Activated T-helper 2 cell treated with anti-CD3 and anti-CD28 coated beads, Interferon-gamma antibody, Interleukin-2, Interleukin-4, amounts not matched to agents 10 μg/mL and 5 μg/mL and 100 μg/mL, durations not matched to agents 14 hours and 24 hours and 36 hours (primary cell): ENCODE measurements around the gene ERC2. TPM values are rescaled to one million over a fixed set of nuclear protein-coding genes. Genes with fewer than 3 reads are reported as not detected.
"Not testable (repeated sequence)": the region's sequence is repeated elsewhere in the genome, so short reads cannot be mapped to it uniquely, and the experiment has no call there.

Source experiments
- DNase-seq: peaks from one replicate; pipeline ENCODE4 v3.0.0; 2021; ENCODE audit warnings: low spot score
- H3K27ac Mint-ChIP-seq: one replicate; pipeline ENCODE4 v1.8.0; 2021; ENCODE audit warnings: mixed read lengths
- H3K27me3 Mint-ChIP-seq: one replicate; pipeline ENCODE4 v1.8.0; 2021; ENCODE audit warnings: low read depth, mixed read lengths
- H3K36me3 Mint-ChIP-seq: one replicate; pipeline ENCODE4 v1.8.0; 2021; ENCODE audit warnings: low read depth, mixed read lengths
- H3K4me1 Mint-ChIP-seq: one replicate; pipeline ENCODE4 v1.8.0; 2021; ENCODE audit warnings: low read depth, mixed read lengths
- H3K4me3 Mint-ChIP-seq: one replicate; pipeline ENCODE4 v1.8.0; 2021; ENCODE audit warnings: low read depth, mild to moderate bottlenecking, moderate library complexity, mixed read lengths
- H3K9me3 Mint-ChIP-seq: one replicate; pipeline ENCODE4 v1.8.0; 2021; ENCODE audit warnings: mixed read lengths
- intact Hi-C: fragments of 100-400 bp; cut with micrococcal nuclease; formaldehyde crosslinking; loops from one replicate; pipeline ENCODE4 v1.15.1; 2023
- total RNA-seq: library from RNA; stranded (reverse); gene quantifications from 2 replicates; pipeline ENCODE4 v1.2.3, GENCODE V29; 2022

The ERC2 gene
- total RNA-seq, 1 donor from 2014 or later, result 0.09 TPM

DNA sequence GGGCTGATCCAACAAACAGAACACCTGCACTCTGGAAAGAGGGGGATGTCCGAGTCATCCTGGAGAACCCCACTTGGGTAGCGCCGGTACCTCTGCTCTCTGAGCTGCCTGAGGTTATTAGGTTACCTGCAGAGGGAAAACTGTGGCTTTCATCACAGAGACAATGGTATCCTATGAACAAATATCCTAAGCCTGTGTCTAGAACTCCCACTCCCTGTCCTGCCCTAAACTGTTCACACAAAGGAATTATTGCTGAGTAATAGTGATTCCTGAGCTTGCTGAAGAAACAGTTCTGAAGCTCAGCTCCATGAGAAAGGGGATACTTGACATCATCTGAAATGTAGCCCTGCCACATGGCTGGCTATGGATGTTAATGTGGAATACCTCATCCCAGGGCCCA, 949.2 kb downstream of the ERC2 start:
- Mint-ChIP-seq H3K36me3 (no peaks in the 10 kb centered on the region), H3K27me3 (no peaks in the 10 kb centered on the region), H3K4me1 (no peaks in the 10 kb centered on the region), H3K9me3 (no peaks in the 10 kb centered on the region), H3K27ac (no peak overlapping the region), H3K4me3 (no peak overlapping the region)
- intact Hi-C loops, result no loop called here
- no peak for DNase-seq

DNA sequence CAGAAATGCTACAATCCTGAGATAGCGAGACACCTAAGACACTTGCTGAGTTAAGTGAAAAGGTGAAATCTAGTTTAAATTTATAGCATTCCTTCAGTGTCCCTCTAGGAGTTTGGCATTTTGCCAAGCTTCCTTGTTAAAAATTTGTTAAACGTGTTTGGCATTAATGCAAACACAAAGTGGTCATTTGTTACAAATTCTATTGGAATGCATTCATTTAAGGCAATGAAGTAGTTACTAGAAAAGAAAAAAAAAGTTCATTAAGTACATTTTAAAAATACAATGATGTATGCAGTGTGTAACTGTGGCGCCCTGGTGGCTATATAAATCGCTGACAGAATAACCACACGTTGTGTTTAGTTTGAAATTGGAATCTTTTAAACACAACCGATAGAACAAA, 949.8 kb downstream of the ERC2 start:
- Mint-ChIP-seq H3K9me3 (no peaks in the 10 kb centered on the region), H3K27me3 (no peaks in the 10 kb centered on the region), H3K4me3 (no peak overlapping the region), H3K36me3 (no peaks in the 10 kb centered on the region), H3K27ac (no peak overlapping the region), H3K4me1 (no peaks in the 10 kb centered on the region)
- intact Hi-C loops, result no loop called here
- no peak for DNase-seq

DNA sequence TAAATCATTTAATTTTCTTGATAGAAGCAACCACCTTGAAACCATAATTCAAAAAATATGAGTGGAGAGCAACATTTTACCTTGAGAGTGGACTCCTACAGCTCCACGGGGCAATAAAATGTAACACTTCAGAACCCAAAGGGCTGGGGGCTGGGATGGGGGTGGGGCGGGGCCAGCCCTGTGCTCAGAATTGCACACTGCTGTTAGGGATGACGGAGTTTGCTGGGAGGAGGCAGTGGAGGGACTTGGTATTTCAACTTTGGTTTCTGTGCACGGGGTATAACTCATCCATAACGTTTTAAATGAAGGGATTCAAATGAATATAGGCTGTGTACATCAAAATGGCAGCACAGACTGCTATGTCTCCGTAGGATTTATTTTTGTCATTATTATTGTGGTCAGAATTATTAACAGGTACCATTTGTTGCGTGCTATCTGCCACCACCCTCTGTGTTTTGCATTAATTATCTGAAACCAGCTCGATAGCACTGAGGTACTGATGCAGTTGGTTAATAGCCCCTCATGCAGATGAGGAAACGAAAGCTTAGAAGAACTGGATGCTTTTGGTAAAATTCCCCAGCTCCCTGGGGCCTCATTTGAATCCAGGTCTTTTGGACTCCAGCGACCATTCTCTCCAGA, 951.8 kb downstream of the ERC2 start:
- Mint-ChIP-seq H3K36me3 (no peaks in the 10 kb centered on the region), H3K27me3 (no peaks in the 10 kb centered on the region), H3K4me3 (no peak overlapping the region), H3K27ac (no peak overlapping the region), H3K9me3 (no peaks in the 10 kb centered on the region), H3K4me1 (no peaks in the 10 kb centered on the region)
- intact Hi-C loops, result no loop called here
- DNase-seq, result no peak

DNA sequence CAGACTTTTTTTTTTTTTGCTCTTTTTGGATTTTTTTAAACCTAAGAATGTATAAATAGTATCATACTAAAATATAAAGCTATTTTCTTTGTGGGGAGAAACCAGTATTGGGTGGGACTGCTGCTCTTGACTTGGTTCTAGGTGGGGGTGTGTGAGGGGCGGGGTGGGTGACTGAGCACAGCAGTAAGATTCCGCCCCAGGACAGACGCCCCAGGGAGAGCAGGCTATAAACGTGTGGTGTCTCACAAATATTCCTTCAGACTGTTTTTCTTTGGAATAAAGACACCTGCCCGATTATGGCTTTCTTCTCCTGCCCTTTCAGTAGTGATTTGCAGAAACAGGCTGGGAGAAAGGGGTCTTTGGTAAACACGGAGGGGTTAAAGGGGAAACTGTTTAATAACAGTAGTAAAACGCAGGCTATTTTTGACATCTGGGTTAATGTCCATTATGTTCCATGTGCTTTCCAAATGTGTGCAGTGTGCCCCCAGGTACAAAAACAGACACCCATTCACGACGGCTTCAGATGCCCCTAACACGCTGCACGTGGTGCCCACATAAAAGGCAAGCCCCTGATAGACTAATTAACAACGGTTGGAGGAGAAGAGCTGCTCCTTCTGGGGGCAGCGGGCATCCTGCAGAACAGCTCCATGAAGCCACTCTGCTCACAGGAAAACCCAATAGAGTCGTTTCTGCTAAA, 952.6 kb downstream of the ERC2 start:
- Mint-ChIP-seq H3K4me3 (no peak overlapping the region), H3K27ac (no peak overlapping the region), H3K4me1 (no peaks in the 10 kb centered on the region), H3K9me3 (no peaks in the 10 kb centered on the region), H3K36me3 (no peaks in the 10 kb centered on the region), H3K27me3 (no peaks in the 10 kb centered on the region)
- no peak for DNase-seq
- intact Hi-C loops, result no loop called here

DNA sequence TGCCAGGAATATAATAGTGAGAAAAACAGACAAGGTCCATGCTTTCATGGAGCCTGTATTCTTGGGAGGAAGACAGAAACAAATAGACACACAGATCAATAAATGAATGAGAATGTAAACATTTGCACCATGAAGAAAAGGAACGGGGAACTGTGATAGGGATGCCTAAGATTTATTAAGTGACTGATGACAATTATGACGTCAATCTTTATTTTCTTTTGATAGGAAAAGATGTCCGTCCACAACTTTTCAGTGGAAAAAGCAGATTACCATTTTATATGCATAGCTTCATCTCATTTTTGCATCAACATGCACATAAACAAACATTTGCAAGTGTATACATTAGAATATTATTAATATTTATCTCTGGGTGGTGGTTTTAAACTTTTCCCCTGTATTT, 953.3 kb downstream of the ERC2 start:
- intact Hi-C loops, result no loop called here
- Mint-ChIP-seq H3K27ac (no peak overlapping the region), H3K27me3 (no peaks in the 10 kb centered on the region), H3K4me1 (no peaks in the 10 kb centered on the region), H3K36me3 (no peaks in the 10 kb centered on the region), H3K4me3 (no peak overlapping the region), H3K9me3 (no peaks in the 10 kb centered on the region)
- no peak for DNase-seq

DNA sequence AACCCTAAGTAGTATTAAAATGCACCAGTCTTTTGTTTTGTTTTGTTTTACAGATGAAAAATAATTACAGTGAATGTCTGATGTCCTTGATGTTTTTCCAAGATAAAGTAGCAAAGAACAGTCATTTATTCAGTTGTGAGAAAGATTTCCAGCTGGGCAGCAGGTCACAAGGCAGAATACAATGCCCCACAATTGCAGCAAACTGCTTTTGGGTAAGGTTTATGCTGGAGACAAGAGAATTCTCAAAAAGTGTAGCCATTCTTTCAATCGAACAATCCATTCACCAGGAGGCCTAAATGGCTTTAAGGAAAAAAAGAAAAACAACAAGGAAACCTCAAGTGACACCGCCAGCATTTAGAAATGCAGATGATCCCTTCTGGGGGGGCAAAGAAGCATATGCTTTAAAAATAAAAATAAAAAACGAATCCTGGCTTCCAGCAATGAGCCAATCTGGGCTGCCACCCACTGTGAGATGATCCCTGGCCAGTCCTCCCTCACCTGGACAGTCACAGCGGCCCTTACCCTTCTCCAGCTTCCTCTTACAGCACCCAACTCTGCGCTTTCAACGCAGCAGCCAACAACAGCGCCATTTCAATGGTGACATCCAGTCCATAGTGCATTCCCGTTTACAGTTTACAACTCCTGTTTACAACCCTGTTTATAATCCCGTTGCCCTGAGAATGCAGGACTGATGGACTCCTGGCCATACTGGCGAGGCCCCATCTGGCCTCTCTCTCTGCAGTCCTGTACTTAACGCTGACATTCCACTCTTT, 955.5 kb downstream of the ERC2 start:
- no peak overlapping the region for H3K4me3 Mint-ChIP-seq
- H3K9me3 Mint-ChIP-seq, result no peaks in the 10 kb centered on the region
- H3K27ac Mint-ChIP-seq, result no peak overlapping the region
- H3K36me3 Mint-ChIP-seq, result no peaks in the 10 kb centered on the region
- no peaks in the 10 kb centered on the region for H3K27me3 Mint-ChIP-seq
- DNase-seq, result no peak
- intact Hi-C loops, result no loop called here
- H3K4me1 Mint-ChIP-seq, result no peaks in the 10 kb centered on the region

DNA sequence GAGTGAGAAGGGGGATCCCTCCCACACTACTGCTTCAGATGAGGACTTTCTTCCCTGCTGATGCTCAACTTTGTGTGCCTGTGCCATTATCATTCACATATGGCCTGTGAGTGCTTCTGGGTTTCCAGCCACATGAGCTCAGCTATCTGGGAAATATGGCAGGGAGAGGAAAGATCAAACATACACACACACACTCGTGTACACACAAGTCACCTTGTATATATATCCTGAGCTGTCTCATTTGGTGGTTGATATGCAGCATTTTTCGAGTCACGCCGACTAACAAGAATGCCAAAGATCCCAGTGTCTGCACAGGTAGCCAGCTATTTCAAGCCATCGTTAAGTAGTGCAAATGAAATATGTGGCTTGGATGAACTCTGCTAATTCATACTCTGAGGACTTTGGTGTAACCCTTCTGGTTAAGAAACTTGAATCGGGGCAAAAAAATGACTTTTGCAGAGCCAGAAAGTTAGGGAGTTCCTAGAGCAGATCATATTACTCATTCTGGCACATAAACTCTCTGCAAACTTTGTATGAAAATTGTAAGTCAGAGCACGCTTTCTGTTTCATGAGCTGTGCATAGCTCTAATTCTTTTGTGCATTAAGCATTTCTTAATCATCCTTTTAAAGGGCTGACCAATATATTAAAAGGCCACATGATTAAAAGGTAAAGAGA, 956.2 kb downstream of the ERC2 start:
- Mint-ChIP-seq H3K9me3 (no peaks in the 10 kb centered on the region), H3K4me3 (no peak overlapping the region), H3K36me3 (no peaks in the 10 kb centered on the region), H3K27ac (no peak overlapping the region), H3K4me1 (no peaks in the 10 kb centered on the region), H3K27me3 (no peaks in the 10 kb centered on the region)
- intact Hi-C loops, result no loop called here
- DNase-seq, result no peak

DNA sequence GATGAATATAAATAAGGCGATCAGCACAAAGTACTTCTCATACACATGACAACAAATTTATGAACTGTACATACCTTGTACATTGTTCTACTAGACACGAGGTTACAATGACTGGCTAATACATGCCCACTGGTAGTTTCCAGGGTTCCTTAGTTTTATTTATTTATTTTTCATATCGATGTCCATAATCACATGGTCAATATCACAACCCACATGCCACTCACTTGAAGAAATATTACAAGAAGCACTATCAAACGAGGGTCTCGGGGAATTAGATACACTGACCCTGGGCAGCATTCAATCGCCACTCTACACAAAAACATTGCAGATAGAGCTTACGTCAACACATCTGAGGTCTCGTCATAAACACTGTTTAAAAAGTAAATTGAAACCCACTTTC, 959.9 kb downstream of the ERC2 start:
- H3K27me3 Mint-ChIP-seq, result no peaks in the 10 kb centered on the region
- no peak overlapping the region for H3K27ac Mint-ChIP-seq
- H3K4me3 Mint-ChIP-seq, result no peak overlapping the region
- no peaks in the 10 kb centered on the region for H3K36me3 Mint-ChIP-seq
- no peak for DNase-seq
- H3K9me3 Mint-ChIP-seq, result no peaks in the 10 kb centered on the region
- intact Hi-C loops, result no loop called here
- H3K4me1 Mint-ChIP-seq, result no peaks in the 10 kb centered on the region

DNA sequence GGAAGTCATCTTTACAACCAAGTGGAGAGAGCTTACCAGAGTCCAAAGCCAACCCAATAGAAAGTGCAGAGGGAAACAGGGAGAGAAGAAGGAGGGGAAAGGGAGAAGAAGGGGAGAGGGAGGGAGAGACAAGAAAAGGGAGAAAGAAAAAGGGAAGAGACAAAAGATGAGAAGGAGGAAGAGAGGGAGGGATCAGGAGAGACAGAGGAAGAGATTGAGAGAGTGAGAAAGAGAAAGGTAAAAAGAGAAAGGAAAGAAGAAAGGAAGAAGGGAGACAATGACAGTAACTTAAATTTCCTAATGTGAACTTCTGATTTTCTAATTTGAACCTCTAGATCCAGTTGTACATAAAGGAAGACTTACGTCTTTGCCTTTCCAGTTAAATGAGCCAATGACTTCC, 960.5 kb downstream of the ERC2 start:
- Mint-ChIP-seq H3K27ac (no peak overlapping the region), H3K27me3 (no peaks in the 10 kb centered on the region), H3K4me3 (no peak overlapping the region), H3K9me3 (no peaks in the 10 kb centered on the region), H3K36me3 (no peaks in the 10 kb centered on the region), H3K4me1 (no peaks in the 10 kb centered on the region)
- DNase-seq, result no peak
- intact Hi-C loops, result no loop called here

DNA sequence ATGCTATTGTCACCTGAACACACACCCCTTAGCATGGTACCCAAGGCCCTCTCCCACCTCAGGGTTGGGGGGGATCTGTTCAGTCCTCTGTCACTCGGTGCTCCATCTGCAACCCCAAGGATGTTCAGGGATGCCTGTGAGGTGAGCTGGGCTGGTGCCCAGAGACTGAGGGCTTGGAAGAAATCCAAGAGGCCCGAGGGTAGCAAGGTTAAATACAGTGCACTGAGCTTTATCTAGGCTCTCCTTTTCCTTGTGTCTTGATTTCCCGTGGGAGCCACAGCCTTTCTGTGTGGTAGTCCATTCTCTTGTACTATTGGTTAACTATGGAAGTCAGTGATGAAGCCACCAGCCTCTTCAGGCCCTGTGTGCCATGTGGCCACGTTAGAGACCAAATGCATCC, 962.5 kb downstream of the ERC2 start:
- no peaks in the 10 kb centered on the region for H3K9me3 Mint-ChIP-seq
- no peaks in the 10 kb centered on the region for H3K4me1 Mint-ChIP-seq
- no peak overlapping the region for H3K4me3 Mint-ChIP-seq
- no peaks in the 10 kb centered on the region for H3K27me3 Mint-ChIP-seq
- no peaks in the 10 kb centered on the region for H3K36me3 Mint-ChIP-seq
- DNase-seq, result no peak
- H3K27ac Mint-ChIP-seq, result no peak overlapping the region
- intact Hi-C loops, result no loop called here

DNA sequence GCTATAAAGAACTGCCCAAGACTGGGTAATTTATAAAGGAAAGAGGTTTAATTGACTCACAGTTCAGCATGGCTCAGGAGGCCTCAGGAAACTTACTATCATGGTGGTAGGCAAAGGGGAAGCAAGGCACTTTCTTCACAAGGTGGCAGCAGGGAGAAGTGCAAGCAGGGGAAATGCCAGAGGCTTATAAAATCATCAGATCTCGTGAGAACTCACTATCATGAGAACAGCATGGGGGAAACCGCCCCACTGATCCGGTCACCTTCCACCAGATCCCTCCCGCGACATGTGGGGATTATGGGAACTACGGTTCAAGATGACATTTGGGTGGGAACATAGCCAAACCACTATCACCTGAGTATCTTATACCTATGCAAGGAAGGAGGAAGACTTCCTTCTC, 963.2 kb downstream of the ERC2 start:
- intact Hi-C loops, H3K36me3 Mint-ChIP-seq, H3K9me3 Mint-ChIP-seq, H3K27me3 Mint-ChIP-seq, H3K4me1 Mint-ChIP-seq, H3K4me3 Mint-ChIP-seq, DNase-seq, H3K27ac Mint-ChIP-seq: not testable (repeated sequence)

DNA sequence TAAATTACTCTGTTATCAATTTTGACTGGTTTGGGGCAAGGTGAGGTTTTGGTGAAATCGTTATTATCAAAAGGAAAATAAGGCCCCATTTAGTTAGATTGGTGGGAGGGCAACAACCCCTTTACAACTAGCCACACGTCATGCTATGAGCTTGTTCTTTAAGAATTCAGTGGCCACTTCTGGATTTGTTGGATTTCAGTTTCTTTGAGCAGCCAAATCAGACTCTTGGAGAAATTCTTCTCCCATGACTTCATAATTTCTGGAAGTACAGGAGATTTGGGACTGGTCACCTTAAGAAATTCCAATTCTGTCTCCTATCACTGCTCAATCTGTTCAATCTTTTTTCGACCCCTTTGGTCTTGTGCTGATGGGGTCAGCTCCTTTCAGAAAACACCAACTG, 966.4 kb downstream of the ERC2 start:
- H3K4me3 Mint-ChIP-seq, result no peak overlapping the region
- no peaks in the 10 kb centered on the region for H3K36me3 Mint-ChIP-seq
- no peaks in the 10 kb centered on the region for H3K9me3 Mint-ChIP-seq
- H3K27ac Mint-ChIP-seq, result no peak overlapping the region
- intact Hi-C loops, result no loop called here
- no peaks in the 10 kb centered on the region for H3K27me3 Mint-ChIP-seq
- H3K4me1 Mint-ChIP-seq, result no peaks in the 10 kb centered on the region
- no peak for DNase-seq
